WTC11 (cell line): ENCODE data around the gene IGF2BP3. TPM values are rescaled to one million over a fixed set of nuclear protein-coding genes. Genes with fewer than 3 reads are reported as not detected.

Experiments
- ATAC-seq: fragments of 200-7000 bp; cut with Tn5 transposase; 2 replicates; pipeline ENCODE4 v1.10.0; 2021; ENCODE audit warnings: mild to moderate bottlenecking, moderate library complexity
- CTCF ChIA-PET: fragments of 300-600 bp; sonication (Branson Sonifier 250); formaldehyde crosslinking; loops from one replicate; lab custom pipeline; 2021; ENCODE audit warnings: antibody characterized with exemption; lab: Charles Lee
- POLR2A ChIA-PET: fragments of 350-600 bp; sonication (Branson Sonifier 250); formaldehyde crosslinking; loops from one replicate; lab custom pipeline; 2021; ENCODE audit warnings: antibody characterized with exemption; lab: Charles Lee
- DNase-seq: peaks from one replicate; pipeline ENCODE4 v3.0.0; 2021; ENCODE audit warnings: low spot score
- H3K27ac Mint-ChIP-seq: 2 replicates; pipeline ENCODE4 v1.8.0; 2021; ENCODE audit warnings: mixed read lengths
- H3K27me3 Mint-ChIP-seq: 2 replicates; pipeline ENCODE4 v1.8.0; 2021; ENCODE audit warnings: low read depth, mild to moderate bottlenecking, moderate library complexity, mixed read lengths
- H3K36me3 Mint-ChIP-seq: 2 replicates; pipeline ENCODE4 v1.8.0; 2021; ENCODE audit warnings: mixed read lengths
- H3K4me1 Mint-ChIP-seq: 2 replicates; pipeline ENCODE4 v1.8.0; 2022; ENCODE audit warnings: mixed read lengths
- H3K4me3 Mint-ChIP-seq: 2 replicates; pipeline ENCODE4 v1.8.0; 2021; ENCODE audit warnings: mild to moderate bottlenecking, moderate library complexity, mixed read lengths
- H3K9me3 Mint-ChIP-seq: 2 replicates; pipeline ENCODE4 v1.8.0; 2021; ENCODE audit warnings: mixed read lengths
- ATF6 ChIP-seq: sonication (generic); formaldehyde crosslinking; IDR thresholded peaks from 2 replicates; pipeline ENCODE4 v1.8.1; 2023; ENCODE audit warnings: mild to moderate bottlenecking, missing genetic modification reagents
- CREM ChIP-seq: sonication (generic); formaldehyde crosslinking; IDR thresholded peaks from 2 replicates; pipeline ENCODE4 v1.8.1; 2022; ENCODE audit warnings: mild to moderate bottlenecking, missing genetic modification reagents, moderate library complexity
- FOXP1 ChIP-seq: sonication (generic); formaldehyde crosslinking; IDR thresholded peaks from 2 replicates; pipeline ENCODE4 v1.8.0; 2022; ENCODE audit warnings: missing genetic modification reagents, mild to moderate bottlenecking, moderate library complexity, borderline replicate concordance
- GTF2I ChIP-seq: fragments of 250-450 bp; sonication (Bioruptor Pico); conservative IDR thresholded peaks from 2 replicates; pipeline ENCODE4 v1.4.0; 2021; ENCODE audit warnings: mild to moderate bottlenecking
- IRF2 ChIP-seq: sonication (generic); formaldehyde crosslinking; IDR thresholded peaks from 2 replicates; pipeline ENCODE4 v1.8.0; 2022; ENCODE audit warnings: low read depth, missing genetic modification reagents, borderline replicate concordance
- JUN ChIP-seq: sonication (generic); formaldehyde crosslinking; IDR thresholded peaks from 2 replicates; pipeline ENCODE4 v1.8.0; 2023; ENCODE audit warnings: mild to moderate bottlenecking, missing genetic modification reagents
- NFYB ChIP-seq: sonication (generic); formaldehyde crosslinking; conservative IDR thresholded peaks from 2 replicates; pipeline ENCODE4 v1.8.0; 2022; ENCODE audit warnings: low read depth, missing genetic modification reagents
- NR3C1 ChIP-seq: sonication (generic); formaldehyde crosslinking; conservative IDR thresholded peaks from 2 replicates; pipeline ENCODE4 v1.8.1; 2023; ENCODE audit warnings: low read depth, mild to moderate bottlenecking, missing genetic modification reagents
- OVOL2 ChIP-seq: fragments of 250-450 bp; sonication (Bioruptor Pico); IDR thresholded peaks from 2 replicates; pipeline ENCODE4 v1.9.0; 2021; ENCODE audit warnings: mild to moderate bottlenecking, borderline replicate concordance
- SMAD4 ChIP-seq: sonication (generic); formaldehyde crosslinking; IDR thresholded peaks from 2 replicates; pipeline ENCODE4 v1.8.0; 2022; ENCODE audit warnings: mild to moderate bottlenecking, missing genetic modification reagents
- TEAD1 ChIP-seq: sonication (generic); formaldehyde crosslinking; IDR thresholded peaks from 2 replicates; pipeline ENCODE4 v1.8.0; 2022; ENCODE audit warnings: mild to moderate bottlenecking, missing genetic modification reagents
- ZBTB21 ChIP-seq: sonication (generic); formaldehyde crosslinking; IDR thresholded peaks from 2 replicates; pipeline ENCODE4 v1.8.1; 2023; ENCODE audit warnings: mild to moderate bottlenecking, missing genetic modification reagents, borderline replicate concordance
- ZNF219 ChIP-seq: sonication (generic); formaldehyde crosslinking; IDR thresholded peaks from 2 replicates; pipeline ENCODE4 v1.8.0; 2023; ENCODE audit warnings: missing genetic modification reagents, mild to moderate bottlenecking, borderline replicate concordance
- ZNF263 ChIP-seq: sonication (generic); formaldehyde crosslinking; IDR thresholded peaks from 2 replicates; pipeline ENCODE4 v1.8.1; 2022; ENCODE audit warnings: low read depth, mild to moderate bottlenecking, moderate library complexity, missing genetic modification reagents
- ZNF317 ChIP-seq: sonication (generic); formaldehyde crosslinking; IDR thresholded peaks from 2 replicates; pipeline ENCODE4 v1.8.1; 2023; ENCODE audit warnings: low read depth, mild to moderate bottlenecking, moderate library complexity, missing genetic modification reagents, borderline replicate concordance
- total RNA-seq: library from RNA; stranded (reverse); gene quantifications from 3 replicates; pipeline ENCODE4 v1.2.3, GENCODE V29; 2021
- TF ChIP-seq, protein P1 (sequence below): fragments of 250-450 bp; sonication (Bioruptor Pico); IDR thresholded peaks from 2 replicates; pipeline ENCODE4 v1.9.0; 2021; ENCODE audit warnings: mild to moderate bottlenecking
- TF ChIP-seq, protein P2 (sequence below): sonication (generic); formaldehyde crosslinking; IDR thresholded peaks from 2 replicates; pipeline ENCODE4 v1.8.0; 2023; ENCODE audit warnings: mild to moderate bottlenecking, missing genetic modification reagents
- TF ChIP-seq, protein P3 (sequence below): fragments of 250-450 bp; sonication (Bioruptor Pico); IDR thresholded peaks from 2 replicates; pipeline ENCODE4 v1.9.0; 2021; ENCODE audit warnings: moderate library complexity, mild to moderate bottlenecking, inconsistent platforms, borderline replicate concordance
- TF ChIP-seq, protein P4 (sequence below): sonication (generic); formaldehyde crosslinking; IDR thresholded peaks from 2 replicates; pipeline ENCODE4 v1.8.0; 2022; ENCODE audit warnings: mild to moderate bottlenecking, missing genetic modification reagents

Gene IGF2BP3
- total RNA-seq, 1 experiment from 2014 or later, result 129 TPM

DNA sequence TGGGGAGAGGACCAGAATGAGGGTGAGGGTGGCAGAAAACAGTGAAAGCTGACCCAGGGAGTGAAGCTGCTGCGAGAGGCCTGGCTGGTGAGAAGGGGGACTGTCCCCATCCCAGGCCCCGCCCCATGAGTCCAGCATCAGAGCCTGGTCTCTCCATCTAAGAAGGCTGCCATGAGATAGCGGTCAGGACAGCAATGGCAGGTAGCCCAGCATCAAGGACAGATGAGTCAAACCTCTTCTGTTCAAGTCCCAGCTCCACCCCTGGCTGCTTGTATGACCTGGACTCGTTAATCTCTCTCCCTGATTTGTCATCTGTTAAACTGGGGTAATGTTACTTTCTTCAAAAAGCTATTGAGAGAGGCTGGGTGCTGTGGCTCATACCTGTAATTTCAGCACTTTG lies 201.5 kb downstream of the IGF2BP3 start (continued):
- no peak for TF ChIP-seq ZBTB21
- TF ChIP-seq, protein P1, sequence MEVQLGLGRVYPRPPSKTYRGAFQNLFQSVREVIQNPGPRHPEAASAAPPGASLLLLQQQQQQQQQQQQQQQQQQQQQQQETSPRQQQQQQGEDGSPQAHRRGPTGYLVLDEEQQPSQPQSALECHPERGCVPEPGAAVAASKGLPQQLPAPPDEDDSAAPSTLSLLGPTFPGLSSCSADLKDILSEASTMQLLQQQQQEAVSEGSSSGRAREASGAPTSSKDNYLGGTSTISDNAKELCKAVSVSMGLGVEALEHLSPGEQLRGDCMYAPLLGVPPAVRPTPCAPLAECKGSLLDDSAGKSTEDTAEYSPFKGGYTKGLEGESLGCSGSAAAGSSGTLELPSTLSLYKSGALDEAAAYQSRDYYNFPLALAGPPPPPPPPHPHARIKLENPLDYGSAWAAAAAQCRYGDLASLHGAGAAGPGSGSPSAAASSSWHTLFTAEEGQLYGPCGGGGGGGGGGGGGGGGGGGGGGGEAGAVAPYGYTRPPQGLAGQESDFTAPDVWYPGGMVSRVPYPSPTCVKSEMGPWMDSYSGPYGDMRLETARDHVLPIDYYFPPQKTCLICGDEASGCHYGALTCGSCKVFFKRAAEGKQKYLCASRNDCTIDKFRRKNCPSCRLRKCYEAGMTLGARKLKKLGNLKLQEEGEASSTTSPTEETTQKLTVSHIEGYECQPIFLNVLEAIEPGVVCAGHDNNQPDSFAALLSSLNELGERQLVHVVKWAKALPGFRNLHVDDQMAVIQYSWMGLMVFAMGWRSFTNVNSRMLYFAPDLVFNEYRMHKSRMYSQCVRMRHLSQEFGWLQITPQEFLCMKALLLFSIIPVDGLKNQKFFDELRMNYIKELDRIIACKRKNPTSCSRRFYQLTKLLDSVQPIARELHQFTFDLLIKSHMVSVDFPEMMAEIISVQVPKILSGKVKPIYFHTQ (CRISPR knock-in tag), result no peak
- no peak for TF ChIP-seq ZNF317 (CRISPR knock-in tag)
- TF ChIP-seq ATF6 (CRISPR knock-in tag), result no peak
- no peak for TF ChIP-seq SMAD4 (CRISPR knock-in tag)
- TF ChIP-seq, protein P2, sequence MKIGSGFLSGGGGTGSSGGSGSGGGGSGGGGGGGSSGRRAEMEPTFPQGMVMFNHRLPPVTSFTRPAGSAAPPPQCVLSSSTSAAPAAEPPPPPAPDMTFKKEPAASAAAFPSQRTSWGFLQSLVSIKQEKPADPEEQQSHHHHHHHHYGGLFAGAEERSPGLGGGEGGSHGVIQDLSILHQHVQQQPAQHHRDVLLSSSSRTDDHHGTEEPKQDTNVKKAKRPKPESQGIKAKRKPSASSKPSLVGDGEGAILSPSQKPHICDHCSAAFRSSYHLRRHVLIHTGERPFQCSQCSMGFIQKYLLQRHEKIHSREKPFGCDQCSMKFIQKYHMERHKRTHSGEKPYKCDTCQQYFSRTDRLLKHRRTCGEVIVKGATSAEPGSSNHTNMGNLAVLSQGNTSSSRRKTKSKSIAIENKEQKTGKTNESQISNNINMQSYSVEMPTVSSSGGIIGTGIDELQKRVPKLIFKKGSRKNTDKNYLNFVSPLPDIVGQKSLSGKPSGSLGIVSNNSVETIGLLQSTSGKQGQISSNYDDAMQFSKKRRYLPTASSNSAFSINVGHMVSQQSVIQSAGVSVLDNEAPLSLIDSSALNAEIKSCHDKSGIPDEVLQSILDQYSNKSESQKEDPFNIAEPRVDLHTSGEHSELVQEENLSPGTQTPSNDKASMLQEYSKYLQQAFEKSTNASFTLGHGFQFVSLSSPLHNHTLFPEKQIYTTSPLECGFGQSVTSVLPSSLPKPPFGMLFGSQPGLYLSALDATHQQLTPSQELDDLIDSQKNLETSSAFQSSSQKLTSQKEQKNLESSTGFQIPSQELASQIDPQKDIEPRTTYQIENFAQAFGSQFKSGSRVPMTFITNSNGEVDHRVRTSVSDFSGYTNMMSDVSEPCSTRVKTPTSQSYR (CRISPR knock-in tag), result no peak
- TF ChIP-seq, protein P3, sequence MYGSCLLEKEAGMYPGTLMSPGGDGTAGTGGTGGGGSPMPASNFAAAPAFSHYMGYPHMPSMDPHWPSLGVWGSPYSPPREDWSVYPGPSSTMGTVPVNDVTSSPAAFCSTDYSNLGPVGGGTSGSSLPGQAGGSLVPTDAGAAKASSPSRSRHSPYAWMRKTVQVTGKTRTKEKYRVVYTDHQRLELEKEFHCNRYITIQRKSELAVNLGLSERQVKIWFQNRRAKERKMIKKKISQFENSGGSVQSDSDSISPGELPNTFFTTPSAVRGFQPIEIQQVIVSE (CRISPR knock-in tag), result no peak
- no peak for TF ChIP-seq ZNF219 (CRISPR knock-in tag)
- TF ChIP-seq TEAD1 (CRISPR knock-in tag), result no peak
- no peak for TF ChIP-seq OVOL2 (CRISPR knock-in tag)
- TF ChIP-seq JUN (CRISPR knock-in tag), result no peak
- TF ChIP-seq FOXP1, result no peak

DNA sequence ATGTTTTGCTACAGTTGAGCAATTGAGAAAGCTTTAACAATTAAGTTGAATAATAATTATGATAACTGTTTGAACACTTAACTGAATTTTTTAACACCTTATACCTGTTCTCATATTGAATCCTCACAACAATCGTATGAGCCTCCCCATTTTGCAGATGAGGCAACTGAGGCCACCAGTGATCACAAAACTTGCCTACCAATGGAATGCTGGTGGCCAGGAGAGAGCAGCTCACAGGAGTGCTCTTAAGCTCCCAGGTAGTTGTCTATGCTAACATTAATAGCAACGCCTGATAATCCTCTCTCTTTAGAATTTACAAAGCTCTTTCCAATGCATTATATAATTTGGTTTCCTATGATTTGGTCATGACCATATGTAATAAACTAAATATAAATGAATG lies 202.1 kb downstream of the IGF2BP3 start:
- no peak for DNase-seq
- TF ChIP-seq IRF2 (CRISPR knock-in tag) (no peak), ZNF263 (CRISPR knock-in tag) (no peak), GTF2I (no peak), NFYB (no peak), NR3C1 (no peak), CREM (CRISPR knock-in tag) (no peak)
- TF ChIP-seq, protein P4, sequence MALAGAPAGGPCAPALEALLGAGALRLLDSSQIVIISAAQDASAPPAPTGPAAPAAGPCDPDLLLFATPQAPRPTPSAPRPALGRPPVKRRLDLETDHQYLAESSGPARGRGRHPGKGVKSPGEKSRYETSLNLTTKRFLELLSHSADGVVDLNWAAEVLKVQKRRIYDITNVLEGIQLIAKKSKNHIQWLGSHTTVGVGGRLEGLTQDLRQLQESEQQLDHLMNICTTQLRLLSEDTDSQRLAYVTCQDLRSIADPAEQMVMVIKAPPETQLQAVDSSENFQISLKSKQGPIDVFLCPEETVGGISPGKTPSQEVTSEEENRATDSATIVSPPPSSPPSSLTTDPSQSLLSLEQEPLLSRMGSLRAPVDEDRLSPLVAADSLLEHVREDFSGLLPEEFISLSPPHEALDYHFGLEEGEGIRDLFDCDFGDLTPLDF (CRISPR knock-in tag), result no peak
- Mint-ChIP-seq H3K27me3 (no peaks in the 10 kb centered on the region), H3K36me3 (no peaks in the 10 kb centered on the region), H3K27ac (no peak overlapping the region), H3K4me1 (no peaks in the 10 kb centered on the region), H3K9me3 (peaks cover 11% of the 10 kb centered on the region; the same call in 1 of the 2 replicates), H3K4me3 (no peak overlapping the region)
- no peak for ATAC-seq
- POLR2A ChIA-PET, result no interaction called here
- CTCF ChIA-PET, result interaction anchor here (0.5 to 1.2 kb wide), 2 partner anchors 25 to 279 kb away, joined by 3 read pairs; no protein-coding TSS in a partner anchor
